SK-N-SH (cell line): ENCODE results near the gene RRP15. TPM values are rescaled to one million over a fixed set of nuclear protein-coding genes. Genes with fewer than 3 reads are reported as not detected.

Experiments used
- CTCF ChIA-PET: fragments of 300-600, 350-600 bp; formaldehyde crosslinking; extraction: SDS; loops from one replicate; lab custom pipeline; 2021; lab: Yijun Ruan, JAX
- POLR2A ChIA-PET: fragments of 350-600 bp; sonication (Branson Sonifier 250); formaldehyde crosslinking; extraction: SDS; loops from one replicate; lab custom pipeline; 2020; ENCODE audit warnings: antibody characterized with exemption, inconsistent platforms; lab: Yijun Ruan, JAX
- DNase-seq: peaks from one replicate; pipeline ENCODE4 v3.0.0; 2012
- H2AFZ ChIP-seq: fragments of 200-600 bp; sonication (generic); 2 replicates; pipeline ENCODE4 v1.8.1; 2016; ENCODE audit warnings: antibody characterized with exemption, mild to moderate bottlenecking, low read depth
- H3F3A ChIP-seq: fragments of 200-600 bp; sonication (generic); replicated peaks from 2 replicates; pipeline ENCODE3; 2016; ENCODE audit warnings: antibody characterized with exemption, mild to moderate bottlenecking; ENCODE audit not compliant: insufficient read depth
- H3K27ac ChIP-seq, 2 experiments: fragments of 200-500 bp in 1 of 2; fragments of 200-600 bp in 1 of 2; sonication (Bioruptor generic) in 1 of 2; sonication (generic), shearing (Covaris generic) in 1 of 2; 2 replicates each; pipeline versions ENCODE4 v1.5.1 to v1.6.1; 2014 to 2016; ENCODE audit warnings: low read depth in 2 of 2, inconsistent platforms in 1 of 2, low read length in 1 of 2, mild to moderate bottlenecking in 1 of 2, mixed read lengths in 1 of 2
- H3K27me3 ChIP-seq: fragments of 200-600 bp; sonication (generic), shearing (Covaris generic); 2 replicates; pipeline ENCODE4 v1.6.1; 2016; ENCODE audit warnings: mixed run types; ENCODE audit not compliant: insufficient read depth
- H3K36me3 ChIP-seq, 2 experiments: fragments of 200-500 bp in 1 of 2; fragments of 200-600 bp in 1 of 2; sonication (Bioruptor generic) in 1 of 2; sonication (generic) in 1 of 2; replicated peaks in 1 of 2; 2 replicates each; pipeline versions ENCODE3 to v1.5.1; 2014 to 2016; ENCODE audit warnings: low read length in 1 of 2, mild to moderate bottlenecking in 1 of 2; ENCODE audit not compliant: insufficient read depth in 2 of 2, control insufficient read depth in 1 of 2
- H3K4me1 ChIP-seq, 2 experiments: fragments of 200-500 bp in 1 of 2; fragments of 200-600 bp in 1 of 2; sonication (Bioruptor generic) in 1 of 2; sonication (generic), shearing (Covaris generic) in 1 of 2; 2 replicates each; pipeline versions ENCODE4 v1.5.1 to v1.6.1; 2014 to 2016; ENCODE audit warnings: low read depth in 1 of 2, low read length in 1 of 2, mixed run types in 1 of 2; ENCODE audit not compliant: insufficient read depth in 2 of 2, control insufficient read depth in 1 of 2
- H3K4me2 ChIP-seq: fragments of 200-600 bp; sonication (generic), shearing (Covaris generic); 2 replicates; pipeline ENCODE4 v1.6.1; 2017; ENCODE audit warnings: mixed run types
- H3K4me3 ChIP-seq, 2 experiments: fragments of 200-500 bp in 1 of 2; fragments of 200-600 bp in 1 of 2; sonication (Bioruptor generic) in 1 of 2; sonication (generic), shearing (Covaris generic) in 1 of 2; 2 replicates each; pipeline versions ENCODE4 v1.5.1 to v1.8.1; 2014 to 2016; ENCODE audit warnings: low read depth in 2 of 2, inconsistent platforms in 1 of 2, low read length in 1 of 2, mild to moderate bottlenecking in 1 of 2, mixed read lengths in 1 of 2, moderate library complexity in 1 of 2
- H3K79me2 ChIP-seq: fragments of 200-600 bp; sonication (generic); 2 replicates; pipeline ENCODE4 v1.8.1; 2017; ENCODE audit warnings: mild to moderate bottlenecking; ENCODE audit not compliant: insufficient read depth
- H3K9ac ChIP-seq: fragments of 200-600 bp; sonication (generic); 2 replicates; pipeline ENCODE4 v1.6.1; 2017; ENCODE audit warnings: mixed run types
- H3K9me2 ChIP-seq: fragments of 200-600 bp; sonication (generic); 2 replicates; pipeline ENCODE4 v1.6.1; 2017; ENCODE audit warnings: mixed run types
- H3K9me3 ChIP-seq: fragments of 200-600 bp; sonication (generic); 2 replicates; pipeline ENCODE4 v1.6.1; 2017; ENCODE audit warnings: mixed run types, mild to moderate bottlenecking, moderate library complexity
- H4K20me1 ChIP-seq: fragments of 200-600 bp; sonication (generic); 2 replicates; pipeline ENCODE4 v1.6.1; 2017; ENCODE audit warnings: mild to moderate bottlenecking, mixed run types; ENCODE audit not compliant: insufficient read depth
- EP300 ChIP-seq, 2 experiments: IDR thresholded peaks; 2 replicates each; pipeline versions ENCODE4 v1.4.0 to v1.6.1; 2012; ENCODE audit warnings: borderline replicate concordance in 1 of 2, low read depth in 1 of 2, low read length in 1 of 2
- FOSL2 ChIP-seq: IDR thresholded peaks from 2 replicates; pipeline ENCODE4 v1.4.0; 2012; ENCODE audit warnings: low read depth, mild to moderate bottlenecking, moderate library complexity, borderline replicate concordance
- GABPA ChIP-seq: IDR thresholded peaks from 2 replicates; pipeline ENCODE4 v1.4.0; 2012; ENCODE audit warnings: low read depth, mild to moderate bottlenecking
- GATA2 ChIP-seq: sonication (generic); formaldehyde crosslinking; IDR thresholded peaks from 2 replicates; pipeline ENCODE4 v1.5.0; 2020; ENCODE audit warnings: mild to moderate bottlenecking, missing genetic modification reagents
- JUND ChIP-seq: IDR thresholded peaks from 2 replicates; pipeline ENCODE4 v1.4.0; 2012
- MXI1 ChIP-seq: IDR thresholded peaks from 2 replicates; pipeline ENCODE4 v1.6.1; 2012; ENCODE audit warnings: mild to moderate bottlenecking, low read depth, low read length, improper control_type of control experiment
- NFIC ChIP-seq: IDR thresholded peaks from 2 replicates; pipeline ENCODE4 v1.4.0; 2012; ENCODE audit warnings: borderline replicate concordance
- RCOR1 ChIP-seq: fragments of 150-350 bp; IDR thresholded peaks from 2 replicates; pipeline ENCODE4 v1.6.1; 2017; ENCODE audit warnings: antibody characterized with exemption, low read length
- REST ChIP-seq: IDR thresholded peaks from 2 replicates; pipeline ENCODE4 v1.6.1; 2012; ENCODE audit warnings: mild to moderate bottlenecking, low read depth, low read length, moderate library complexity
- SIN3A ChIP-seq: IDR thresholded peaks from 2 replicates; pipeline ENCODE4 v1.6.1; 2012; ENCODE audit warnings: low read depth, mild to moderate bottlenecking, low read length, moderate library complexity, borderline replicate concordance
- TCF12 ChIP-seq: IDR thresholded peaks from 2 replicates; pipeline ENCODE4 v1.4.0; 2012
- USF2 ChIP-seq: fragments of 150-350 bp; IDR thresholded peaks from 2 replicates; pipeline ENCODE4 v1.6.1; 2017; ENCODE audit warnings: antibody characterized with exemption, low read length, low read depth, borderline replicate concordance
- WGBS: methylation state at CpG from one replicate; pipeline ENCODE4 v1.1.6; 2017; ENCODE audit warnings: low lambda C conversion rate; 5-methylcytosine and 5-hydroxymethylcytosine counted together
- polyA plus RNA-seq, 3 experiments: library from polyadenylated mRNA; depleted of rRNA; stranded (reverse); fragments of >200 nt; gene quantifications; 2 replicates each; pipeline ENCODE4 v1.2.3, GENCODE V29; 2012
- TF ChIP-seq, protein P1 (sequence below): fragments of 200-600 bp; sonication (generic); IDR thresholded peaks from 2 replicates; pipeline ENCODE4 v1.6.1; 2017; ENCODE audit warnings: antibody characterized with exemption, mild to moderate bottlenecking, moderate library complexity
- TF ChIP-seq, protein P2 (sequence below): IDR thresholded peaks from 2 replicates; pipeline ENCODE4 v1.4.0; 2012; ENCODE audit warnings: low read depth

Gene RRP15
- polyA plus RNA-seq, 1 of the 3 experiments (the other 2 are of a cell fraction): 2.1 TPM

DNA sequence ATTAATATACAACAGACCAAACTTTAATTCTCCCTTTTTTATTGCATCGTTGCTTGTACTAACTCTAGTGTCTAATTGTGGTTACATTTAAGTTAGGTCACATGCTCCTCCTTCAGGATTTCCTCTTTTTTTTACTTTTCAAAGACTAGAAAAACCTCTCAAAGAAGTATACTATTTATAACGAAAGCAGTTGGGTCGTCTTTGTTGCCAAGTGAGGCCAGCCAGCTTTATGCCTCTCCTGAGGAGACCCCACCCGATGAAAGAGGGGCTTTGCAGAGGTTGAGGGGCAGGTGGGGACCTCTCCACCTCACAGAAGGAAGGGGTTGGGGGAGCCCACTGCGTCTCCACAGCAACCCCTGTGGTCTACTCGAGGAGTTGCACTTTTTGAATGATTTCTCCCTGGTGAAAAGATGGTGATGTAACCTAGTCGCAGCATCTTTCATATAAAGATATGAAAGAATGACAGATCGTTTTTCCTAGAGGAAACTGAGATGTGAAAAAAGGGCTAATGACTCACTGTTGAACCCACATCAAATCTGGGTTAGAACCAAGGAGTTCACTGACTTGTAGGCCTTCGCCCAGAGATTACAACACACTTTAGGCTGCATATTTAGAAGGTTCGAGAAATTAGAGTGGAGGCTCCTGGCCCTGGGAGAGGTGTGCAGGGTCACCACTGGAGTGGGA lies 66.4 kb downstream of the RRP15 start:
- Histone ChIP-seq H3K4me2 (no peak overlapping the region), H3K27me3 (no peaks in the 10 kb centered on the region)
- TF ChIP-seq, protein P1, sequence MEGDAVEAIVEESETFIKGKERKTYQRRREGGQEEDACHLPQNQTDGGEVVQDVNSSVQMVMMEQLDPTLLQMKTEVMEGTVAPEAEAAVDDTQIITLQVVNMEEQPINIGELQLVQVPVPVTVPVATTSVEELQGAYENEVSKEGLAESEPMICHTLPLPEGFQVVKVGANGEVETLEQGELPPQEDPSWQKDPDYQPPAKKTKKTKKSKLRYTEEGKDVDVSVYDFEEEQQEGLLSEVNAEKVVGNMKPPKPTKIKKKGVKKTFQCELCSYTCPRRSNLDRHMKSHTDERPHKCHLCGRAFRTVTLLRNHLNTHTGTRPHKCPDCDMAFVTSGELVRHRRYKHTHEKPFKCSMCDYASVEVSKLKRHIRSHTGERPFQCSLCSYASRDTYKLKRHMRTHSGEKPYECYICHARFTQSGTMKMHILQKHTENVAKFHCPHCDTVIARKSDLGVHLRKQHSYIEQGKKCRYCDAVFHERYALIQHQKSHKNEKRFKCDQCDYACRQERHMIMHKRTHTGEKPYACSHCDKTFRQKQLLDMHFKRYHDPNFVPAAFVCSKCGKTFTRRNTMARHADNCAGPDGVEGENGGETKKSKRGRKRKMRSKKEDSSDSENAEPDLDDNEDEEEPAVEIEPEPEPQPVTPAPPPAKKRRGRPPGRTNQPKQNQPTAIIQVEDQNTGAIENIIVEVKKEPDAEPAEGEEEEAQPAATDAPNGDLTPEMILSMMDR: peak; percentile 29; the same call in 1 of the 2 replicates
- TF ChIP-seq EP300 (IDR thresholded peaks at IDR 0.05; ENCODE audit: borderline replicate concordance in 1 of 2, low read depth in 1 of 2, low read length in 1 of 2): no peak
- TF ChIP-seq, all 33 proteins: peak for 1
- H3K27ac ChIP-seq: peak overlapping the region; percentile 51 to 86; a peak in 2 of 4 replicates
- H2AFZ ChIP-seq: no peak overlapping the region
- peaks cover 7 to 19% of the 10 kb centered on the region in 2 experiments; a peak in 2 of 4 replicates for H3K4me1 ChIP-seq
- H3K9me2 ChIP-seq: no peaks in the 10 kb centered on the region
- ChIA-PET CTCF (interaction anchor here (0.8 kb wide), 1 partner anchor 13 kb away, joined by 4 read pairs; no protein-coding TSS in a partner anchor), POLR2A (no interaction called here)
- H4K20me1 ChIP-seq: no peaks in the 10 kb centered on the region
- no peaks in the 10 kb centered on the region; the same call in 1 of the 2 replicates for H3K79me2 ChIP-seq
- H3K9me3 ChIP-seq: no peaks in the 10 kb centered on the region
- DNase-seq: no peak
- 78% methylated on average over 10 of the region's 10 CpGs for WGBS
- no peaks in the 10 kb centered on the region for H3K36me3 ChIP-seq
- peaks cover 5% of the 10 kb centered on the region for H3F3A ChIP-seq
- no peak overlapping the region for H3K9ac ChIP-seq
- no peak overlapping the region for H3K4me3 ChIP-seq

DNA sequence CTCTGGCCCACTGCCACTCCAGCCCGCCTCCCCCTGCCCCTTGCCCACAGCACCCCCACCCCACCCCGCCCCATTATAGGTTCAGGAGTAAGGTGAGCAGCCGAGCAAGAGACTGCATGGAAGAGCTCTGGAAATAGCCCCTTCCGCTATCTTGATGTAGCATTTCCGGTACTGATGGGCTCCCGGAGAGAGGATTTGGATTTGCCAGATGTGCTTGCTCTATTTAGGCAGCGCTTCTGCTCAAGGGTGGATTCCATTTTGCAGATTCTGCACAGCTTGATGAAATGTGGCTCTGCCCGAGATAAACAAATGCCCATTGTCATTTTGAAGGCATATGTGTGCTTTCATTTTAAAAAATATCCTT lies 67.0 kb downstream of the RRP15 start:
- Histone ChIP-seq H3K27ac (peak overlapping the region in 1 of 2 experiments; percentile 40; a peak in 1 of 4 replicates), H4K20me1 (no peaks in the 10 kb centered on the region), H3K4me1 (peaks cover 7 to 18% of the 10 kb centered on the region in 2 experiments; a peak in 2 of 4 replicates), H3K27me3 (no peaks in the 10 kb centered on the region), H3F3A (peaks cover 5% of the 10 kb centered on the region), H2AFZ (no peak overlapping the region), H3K4me2 (no peak overlapping the region), H3K36me3 (no peaks in the 10 kb centered on the region), H3K9me2 (no peaks in the 10 kb centered on the region), H3K9me3 (no peaks in the 10 kb centered on the region), H3K79me2 (no peaks in the 10 kb centered on the region; the same call in 1 of the 2 replicates), H3K9ac (no peak overlapping the region), H3K4me3 (no peak overlapping the region)
- POLR2A ChIA-PET: no interaction called here
- peak; percentile 52 for DNase-seq
- WGBS: 86% methylated on average over 7 of the region's 8 CpGs
- TF ChIP-seq, protein P2, sequence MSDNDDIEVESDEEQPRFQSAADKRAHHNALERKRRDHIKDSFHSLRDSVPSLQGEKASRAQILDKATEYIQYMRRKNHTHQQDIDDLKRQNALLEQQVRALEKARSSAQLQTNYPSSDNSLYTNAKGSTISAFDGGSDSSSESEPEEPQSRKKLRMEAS: no peak
- TF ChIP-seq SIN3A: no peak
- peak; percentile 35; the same call in 1 of the 2 replicates for TF ChIP-seq GATA2
- CTCF ChIA-PET: interaction anchor here (0.8 to 1.7 kb wide), 2 partner anchors 13 to 23 kb away, joined by 4 to 5 read pairs; no protein-coding TSS in a partner anchor

GRCh38 chr1:218353656-218354055 lies 68.6 kb downstream of the RRP15 start:
- Histone ChIP-seq H3K4me3 (no peak overlapping the region), H3K4me1 (peaks cover 6 to 7% of the 10 kb centered on the region in 2 experiments; a peak in 2 of 4 replicates), H3K27me3 (no peaks in the 10 kb centered on the region), H3K36me3 (no peaks in the 10 kb centered on the region), H3K27ac (no peak overlapping the region), H3K4me2 (no peak overlapping the region), H3F3A (peaks cover 5% of the 10 kb centered on the region), H4K20me1 (no peaks in the 10 kb centered on the region), H3K79me2 (no peaks in the 10 kb centered on the region; the same call in 1 of the 2 replicates), H3K9ac (no peak overlapping the region), H3K9me3 (no peaks in the 10 kb centered on the region), H3K9me2 (no peaks in the 10 kb centered on the region), H2AFZ (no peak overlapping the region)
- TF ChIP-seq RCOR1 (no peak), JUND (no peak), MXI1 (no peak), TCF12 (no peak), USF2 (no peak), NFIC (no peak), GABPA (no peak), REST (no peak), FOSL2 (no peak)
- 96% methylated on average over 4 of the region's 4 CpGs for WGBS
- DNase-seq: no peak
- ChIA-PET CTCF (interaction anchor here (1.4 to 1.7 kb wide), 2 partner anchors 24 kb away, joined by 3 to 5 read pairs; no protein-coding TSS in a partner anchor), POLR2A (interaction anchor here (0.6 kb wide), 1 partner anchor 566 kb away, joined by 3 read pairs; no protein-coding TSS in a partner anchor)
